Left forelimb (tissue), 1 donor: ENCODE results near the gene FCAMR.

ENCODE experiments used
- DNase-seq: peaks from one replicate; pipeline ENCODE4 v3.0.0-alpha.2; 2018; ENCODE audit warnings: low spot score

The FCAMR gene

GRCh38 chr1:206970446-206970845 lies at the start of gene FCAMR:
Gene FCAMR (minus strand): TSS chr1:206970460. CDS start chr1:206970125, 335 bp downstream.
- no peak for DNase-seq

GRCh38 chr1:207019661-207020060 lies 49.4 kb upstream of the FCAMR start:
- DNase-seq, result no peak

GRCh38 chr1:207019161-207019560 lies 48.9 kb upstream of the FCAMR start:
- no peak for DNase-seq

GRCh38 chr1:207018707-207019106 lies 48.4 kb upstream of the FCAMR start:
- DNase-seq, result no peak

GRCh38 chr1:207017615-207018559 lies 47.6 kb upstream of the FCAMR start:
- DNase-seq, result no peak

GRCh38 chr1:207015791-207016190 lies 45.5 kb upstream of the FCAMR start:
- no peak for DNase-seq

- DNase-seq, result no peak
Measured at GRCh38 chr1:207014728-207015127, 44.5 kb upstream of the FCAMR start.

- no peak for DNase-seq
Measured at GRCh38 chr1:207013321-207014085, 43.2 kb upstream of the FCAMR start.

GRCh38 chr1:207010726-207011125 lies 40.5 kb upstream of the FCAMR start:
- DNase-seq, result no peak

- no peak for DNase-seq
Measured at GRCh38 chr1:207009945-207010344, 39.7 kb upstream of the FCAMR start.

- no peak for DNase-seq
Measured at GRCh38 chr1:207009182-207009850, 39.1 kb upstream of the FCAMR start.

GRCh38 chr1:207007352-207008033 lies 37.2 kb upstream of the FCAMR start:
- no peak for DNase-seq

- no peak for DNase-seq
Measured at GRCh38 chr1:207006914-207007313, 36.7 kb upstream of the FCAMR start.

- DNase-seq, result no peak
Measured at GRCh38 chr1:207006083-207006482, 35.8 kb upstream of the FCAMR start.

- DNase-seq, result no peak
Measured at GRCh38 chr1:207004931-207005830, 34.9 kb upstream of the FCAMR start.

- no peak for DNase-seq
Measured at GRCh38 chr1:207003210-207003609, 33.0 kb upstream of the FCAMR start.

GRCh38 chr1:207002724-207003146 lies 32.5 kb upstream of the FCAMR start:
- DNase-seq, result no peak

- no peak for DNase-seq
Measured at GRCh38 chr1:207001492-207002245, 31.4 kb upstream of the FCAMR start.

GRCh38 chr1:207000651-207001291 lies 30.5 kb upstream of the FCAMR start:
- DNase-seq, result no peak
